ENCODE data around the gene FTO.

DNA sequence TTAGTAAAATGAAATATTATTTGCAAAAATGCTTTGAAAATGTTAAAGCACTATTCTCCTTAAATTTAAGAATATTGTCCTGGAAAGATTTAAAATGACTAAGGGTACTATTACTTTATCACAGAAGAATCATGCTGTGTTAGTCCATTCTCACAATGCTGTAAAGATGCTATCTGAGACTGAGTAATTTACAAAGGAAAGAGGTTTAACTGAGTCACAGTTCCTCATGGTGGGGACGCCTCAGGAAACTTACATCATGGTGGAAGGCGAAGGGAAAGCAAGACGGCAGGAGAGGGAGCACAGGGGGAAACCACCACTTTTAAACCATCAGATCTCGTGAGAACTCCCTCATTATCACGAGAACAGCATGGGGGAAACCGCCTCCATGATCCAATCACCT is 337.0 kb downstream of the FTO start:
- TF ChIP-seq, protein P1, sequence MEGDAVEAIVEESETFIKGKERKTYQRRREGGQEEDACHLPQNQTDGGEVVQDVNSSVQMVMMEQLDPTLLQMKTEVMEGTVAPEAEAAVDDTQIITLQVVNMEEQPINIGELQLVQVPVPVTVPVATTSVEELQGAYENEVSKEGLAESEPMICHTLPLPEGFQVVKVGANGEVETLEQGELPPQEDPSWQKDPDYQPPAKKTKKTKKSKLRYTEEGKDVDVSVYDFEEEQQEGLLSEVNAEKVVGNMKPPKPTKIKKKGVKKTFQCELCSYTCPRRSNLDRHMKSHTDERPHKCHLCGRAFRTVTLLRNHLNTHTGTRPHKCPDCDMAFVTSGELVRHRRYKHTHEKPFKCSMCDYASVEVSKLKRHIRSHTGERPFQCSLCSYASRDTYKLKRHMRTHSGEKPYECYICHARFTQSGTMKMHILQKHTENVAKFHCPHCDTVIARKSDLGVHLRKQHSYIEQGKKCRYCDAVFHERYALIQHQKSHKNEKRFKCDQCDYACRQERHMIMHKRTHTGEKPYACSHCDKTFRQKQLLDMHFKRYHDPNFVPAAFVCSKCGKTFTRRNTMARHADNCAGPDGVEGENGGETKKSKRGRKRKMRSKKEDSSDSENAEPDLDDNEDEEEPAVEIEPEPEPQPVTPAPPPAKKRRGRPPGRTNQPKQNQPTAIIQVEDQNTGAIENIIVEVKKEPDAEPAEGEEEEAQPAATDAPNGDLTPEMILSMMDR (IDR thresholded peaks at IDR 0.05) = no peak
- no peak for TF ChIP-seq POLR2A (IDR thresholded peaks at IDR 0.05)

Measured in uterus (tissue), 2 donors.